GM21576 (cell line): ENCODE data around the gene CREBBP.
A peak's percentile ranks its signal among the peaks of the same experiment; 100 is the strongest.

Experiments used
- ATAC-seq: cut with Tn5 transposase; IDR thresholded peaks from one replicate; pipeline ENCODE4 v1.9.1; 2021; ENCODE audit warnings: mild to moderate bottlenecking, moderate library complexity; ENCODE audit not compliant: unreplicated experiment

Gene CREBBP

DNA sequence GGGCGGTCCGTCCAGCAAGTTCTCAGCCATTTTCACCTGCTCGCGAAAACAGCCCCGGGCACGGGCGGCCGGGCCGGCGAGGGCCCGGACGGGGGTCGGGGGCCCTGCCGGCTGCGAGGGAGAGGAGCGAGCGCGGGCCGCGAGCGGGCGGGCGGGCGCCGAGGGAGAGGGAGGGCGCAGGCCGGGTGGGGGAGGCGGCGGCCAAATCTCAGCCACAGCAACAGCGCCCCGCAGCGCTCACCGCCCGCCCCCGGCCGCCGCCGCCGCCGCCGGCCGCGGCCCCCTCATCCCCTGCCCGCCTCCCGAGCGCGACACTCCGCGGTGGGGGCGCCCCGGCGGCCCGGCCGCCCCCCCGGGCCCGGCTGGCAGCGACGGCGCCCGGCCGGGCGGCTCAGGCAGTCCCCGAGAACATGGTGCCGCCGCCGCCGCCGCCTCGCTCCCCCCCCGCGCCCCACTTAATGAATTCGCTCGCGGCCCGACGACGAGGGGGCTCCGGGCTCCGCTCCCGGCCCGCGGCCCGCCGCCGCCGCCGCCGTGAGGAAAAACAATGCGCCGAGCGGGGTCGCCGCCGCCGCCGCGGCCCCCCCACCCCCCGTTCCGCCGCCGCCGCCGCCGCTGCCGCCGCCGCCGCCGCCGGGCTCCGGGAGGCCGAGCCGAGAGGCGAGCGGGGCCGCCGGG lies 487 bp downstream of the CREBBP start:
- ATAC-seq: peak; percentile 38

DNA sequence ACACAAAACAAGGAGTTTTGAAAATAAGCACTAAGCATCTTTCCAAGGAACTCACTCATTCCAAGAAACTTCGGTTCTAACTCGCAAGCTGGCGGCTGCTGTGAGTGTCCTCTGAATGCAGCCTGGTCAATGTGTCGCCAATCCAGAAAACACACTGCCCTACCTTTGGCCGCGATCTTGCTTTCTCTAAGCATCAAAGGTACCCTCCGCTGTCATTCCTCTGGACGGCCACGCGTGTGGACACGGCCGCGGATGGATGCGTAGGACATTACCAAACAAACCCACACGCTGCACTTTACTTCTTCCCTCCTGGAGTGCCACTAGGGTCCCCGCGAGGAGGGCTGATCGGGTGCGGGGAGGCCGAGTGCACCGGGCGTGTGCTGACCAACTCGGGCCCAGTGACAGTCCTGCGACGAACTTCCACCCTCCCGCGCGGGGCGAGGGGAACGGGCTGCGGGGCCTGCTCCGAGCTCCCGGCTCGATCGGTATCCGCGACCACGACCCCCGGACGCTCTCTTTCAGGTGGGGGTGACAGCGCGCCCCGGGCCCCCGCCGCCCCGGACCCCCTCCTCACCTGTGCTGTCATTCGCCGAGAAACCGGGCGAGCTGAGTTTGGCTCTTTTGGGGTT lies 1.1 kb downstream of the CREBBP start:
- ATAC-seq: no peak

DNA sequence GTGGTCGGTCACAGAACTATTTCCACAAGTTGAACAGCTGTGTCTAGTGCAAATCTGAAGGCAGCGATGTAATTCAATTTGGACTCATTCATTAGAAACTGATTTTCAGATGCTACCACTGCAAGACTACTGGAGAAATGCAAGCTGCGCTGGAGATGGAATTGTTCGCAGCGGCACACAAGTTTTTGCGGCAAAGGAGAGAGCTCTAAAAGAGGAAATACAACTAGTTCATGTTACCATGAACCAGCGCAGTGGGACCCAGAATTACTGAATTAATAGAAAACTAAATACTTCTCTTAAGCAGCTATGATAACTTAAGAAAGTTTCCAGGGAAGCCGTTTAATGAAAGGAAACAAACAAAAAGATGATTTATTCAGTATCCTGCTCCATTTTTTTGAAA lies 1.9 kb downstream of the CREBBP start:
- ATAC-seq: no peak

DNA sequence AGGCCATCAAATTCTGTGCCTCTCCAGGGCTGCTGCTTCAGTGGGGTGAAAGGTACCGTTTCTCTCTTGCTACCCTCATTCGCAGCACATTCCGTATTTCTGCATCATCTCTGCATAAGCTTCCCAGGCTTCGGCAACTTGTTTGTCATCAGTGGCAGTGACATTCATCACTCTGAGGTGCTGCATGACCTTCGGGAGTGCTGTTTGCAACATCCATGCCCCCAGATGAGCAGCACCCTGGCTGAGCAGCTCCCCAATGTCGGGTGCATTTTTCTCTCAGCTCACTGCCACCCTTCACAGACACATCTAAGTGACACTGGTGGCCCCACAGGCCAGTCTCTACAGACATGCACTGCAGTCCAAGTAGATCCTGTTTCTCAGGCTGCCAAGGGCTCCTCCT lies 3.8 kb downstream of the CREBBP start:
- no peak for ATAC-seq

DNA sequence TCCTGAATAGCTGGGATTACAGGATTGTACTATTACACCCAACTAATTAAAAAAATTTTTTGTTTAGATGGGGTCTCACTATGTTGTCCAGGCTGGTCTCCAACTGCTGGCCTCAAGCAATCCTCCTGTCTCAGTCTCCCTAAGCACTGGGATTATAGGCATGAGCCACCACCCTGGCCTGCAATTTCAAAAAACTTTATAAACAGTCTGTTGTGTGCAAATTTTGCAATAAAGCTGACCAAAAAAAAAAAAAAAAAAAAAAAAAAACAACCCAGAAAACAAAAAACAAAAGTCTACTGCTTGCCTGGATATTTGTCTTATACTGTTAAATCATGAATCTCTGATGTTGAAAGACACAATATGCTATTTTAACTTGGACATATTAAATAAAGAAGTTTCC lies 4.4 kb downstream of the CREBBP start:
- ATAC-seq: no peak

DNA sequence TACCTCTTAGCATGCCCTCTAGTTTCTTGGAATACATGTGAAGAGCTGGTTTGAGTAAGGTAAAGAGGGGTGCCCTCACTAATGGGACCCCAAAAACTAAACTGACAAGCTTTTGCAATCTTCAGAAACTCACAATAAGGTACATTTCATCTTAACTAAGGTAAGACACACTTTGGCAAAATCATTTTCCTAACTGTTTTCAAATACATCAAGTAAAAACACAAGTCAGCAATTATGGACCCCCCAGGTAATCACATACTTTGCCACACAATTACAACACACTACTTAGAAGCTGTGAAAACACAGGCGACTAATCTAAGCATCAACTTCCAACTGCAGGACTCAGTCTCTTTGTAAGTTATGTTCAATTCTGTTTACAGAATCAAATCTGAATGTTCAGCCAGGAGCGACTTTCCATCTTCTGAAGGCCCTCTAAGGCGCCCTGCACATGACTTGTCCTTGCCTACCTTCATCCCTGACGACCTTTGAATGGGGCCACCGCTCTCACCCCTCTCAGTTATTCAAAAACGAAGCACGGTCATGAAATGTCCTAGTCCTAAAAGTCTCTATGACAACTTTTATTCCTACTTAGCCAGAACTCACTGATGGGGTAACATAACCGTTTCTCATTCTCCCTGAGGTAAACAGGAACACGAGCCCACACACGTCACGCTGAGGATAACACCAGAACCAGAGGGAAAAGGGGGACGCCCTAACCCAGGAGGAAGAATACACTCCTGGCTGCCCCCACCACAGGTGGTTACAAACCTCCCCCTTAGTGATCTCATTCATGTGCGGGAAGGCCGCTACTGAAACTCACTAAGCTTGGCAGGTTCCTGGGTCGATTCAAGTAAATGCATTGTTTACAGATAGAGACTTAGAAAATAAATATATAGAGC lies 5.5 kb downstream of the CREBBP start:
- no peak for ATAC-seq

DNA sequence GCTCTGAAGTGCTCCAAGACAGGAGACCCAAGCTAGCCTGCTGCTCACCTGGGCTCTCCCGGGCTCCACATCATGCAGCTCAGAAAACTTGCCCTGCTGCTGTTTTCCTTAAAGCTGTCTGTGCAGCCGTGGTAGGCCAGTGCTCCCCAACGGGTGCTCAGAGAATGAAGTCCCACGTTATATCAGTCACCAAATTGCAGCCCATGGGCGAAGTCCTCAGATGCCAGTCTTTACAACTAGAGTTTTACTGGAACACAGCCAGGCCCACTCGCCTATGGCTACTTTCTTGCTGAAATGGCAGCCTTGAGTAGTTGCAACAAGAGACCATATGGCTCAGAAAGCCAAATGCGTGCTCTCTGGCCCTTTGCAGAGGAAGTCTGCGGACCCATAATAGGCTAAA lies 6.3 kb downstream of the CREBBP start:
- ATAC-seq: no peak

DNA sequence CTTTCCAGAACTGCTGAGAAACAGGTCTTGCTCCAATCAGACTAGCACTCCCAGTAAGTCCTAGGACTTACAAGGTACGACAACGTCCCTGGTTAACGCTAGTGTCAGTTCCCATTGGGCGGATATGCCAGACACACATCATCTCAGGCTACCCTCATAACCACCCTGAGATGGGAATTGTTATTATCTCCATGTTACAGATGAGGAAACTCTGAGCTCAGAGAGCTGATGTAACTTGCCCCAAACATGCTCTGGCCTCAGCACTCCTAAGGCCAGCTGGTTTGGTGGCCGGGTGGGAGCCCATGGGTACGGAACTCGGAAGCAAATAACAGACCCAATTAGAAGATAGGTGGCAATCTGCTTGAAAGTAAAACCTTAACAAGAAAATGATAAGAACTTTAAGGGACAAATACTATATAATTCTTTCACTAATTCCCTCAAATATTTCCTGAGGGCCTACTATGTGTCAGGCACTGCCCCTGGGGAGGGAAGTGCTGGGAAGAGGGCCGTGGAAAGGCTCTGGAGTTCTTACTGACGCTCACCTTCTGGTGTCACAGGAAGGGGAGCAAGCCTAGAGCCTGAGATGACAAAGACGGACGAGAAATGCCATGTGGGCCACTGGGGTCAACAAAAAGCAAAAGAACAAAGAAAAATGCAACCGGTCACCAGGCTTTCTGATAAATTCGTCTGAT lies 6.9 kb downstream of the CREBBP start:
- no peak for ATAC-seq

DNA sequence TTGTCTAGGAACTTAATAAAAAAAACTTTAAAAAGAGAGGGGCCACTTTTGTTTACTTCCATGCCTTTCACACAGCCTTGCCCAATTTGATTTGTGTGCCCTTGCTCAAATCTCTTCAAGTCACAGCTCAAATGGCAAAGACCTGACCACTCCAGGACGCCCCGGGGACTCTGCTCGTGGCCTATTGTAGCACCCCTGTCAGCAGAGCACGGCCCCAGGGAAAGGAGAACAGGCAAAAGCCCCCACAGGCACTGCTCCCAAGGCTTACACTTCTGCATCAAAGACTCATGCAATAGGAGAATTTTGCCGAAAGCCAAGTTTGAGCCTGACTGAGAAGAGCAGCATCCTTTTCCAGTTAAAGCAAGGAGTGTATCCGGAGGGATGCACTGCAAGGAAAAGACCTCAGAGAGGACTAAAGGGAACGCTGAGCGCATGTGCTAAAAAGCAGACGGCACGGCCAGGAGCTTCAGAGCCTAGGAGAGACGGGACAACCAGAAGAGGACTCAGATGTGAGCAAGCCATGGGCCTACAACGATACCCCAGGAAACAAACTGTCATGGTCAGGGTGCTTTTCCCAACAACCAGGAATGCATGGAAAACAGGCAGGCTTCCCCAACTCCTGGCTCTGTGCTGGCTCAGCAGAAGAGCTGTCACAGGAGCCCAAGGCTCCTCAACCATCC lies 8.2 kb downstream of the CREBBP start:
- ATAC-seq: no peak

DNA sequence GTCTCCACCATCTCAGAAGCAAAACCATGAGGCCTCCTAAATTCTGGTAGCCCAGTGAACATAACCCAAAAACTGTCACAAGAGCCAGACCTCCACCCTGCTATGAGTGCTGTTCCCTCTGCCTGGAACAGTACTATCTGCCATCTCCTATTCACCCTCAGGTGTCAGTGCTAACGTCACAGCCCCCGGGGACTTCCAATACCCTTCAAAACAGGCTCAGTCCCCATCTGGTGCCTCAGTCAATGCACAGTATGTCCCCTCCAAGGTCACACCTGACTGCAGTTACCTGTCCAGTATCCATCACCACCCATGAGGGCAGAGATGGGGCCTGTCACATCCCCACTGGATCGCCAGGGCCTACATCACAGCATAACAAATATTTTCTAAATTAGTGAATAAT lies 11.5 kb downstream of the CREBBP start:
- ATAC-seq: no peak

DNA sequence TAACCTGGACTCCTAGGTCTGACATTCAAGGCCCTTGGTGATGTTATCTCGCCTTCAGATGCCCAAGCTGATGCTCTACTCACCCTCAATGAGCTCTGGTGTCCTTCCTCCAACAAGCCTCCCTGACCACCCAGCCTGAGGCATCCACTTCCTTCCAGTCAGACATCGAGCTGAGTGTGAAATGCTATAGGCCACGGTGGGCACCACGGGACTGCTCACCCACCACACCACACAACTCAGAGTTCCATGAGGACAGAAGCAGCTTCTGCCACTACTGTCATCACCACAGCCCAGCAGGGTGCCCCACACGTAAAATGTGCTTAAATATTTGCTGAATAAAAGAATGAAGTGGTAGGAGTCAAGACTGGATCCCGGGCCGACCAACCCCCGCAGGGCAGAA lies 12.0 kb downstream of the CREBBP start:
- no peak for ATAC-seq

DNA sequence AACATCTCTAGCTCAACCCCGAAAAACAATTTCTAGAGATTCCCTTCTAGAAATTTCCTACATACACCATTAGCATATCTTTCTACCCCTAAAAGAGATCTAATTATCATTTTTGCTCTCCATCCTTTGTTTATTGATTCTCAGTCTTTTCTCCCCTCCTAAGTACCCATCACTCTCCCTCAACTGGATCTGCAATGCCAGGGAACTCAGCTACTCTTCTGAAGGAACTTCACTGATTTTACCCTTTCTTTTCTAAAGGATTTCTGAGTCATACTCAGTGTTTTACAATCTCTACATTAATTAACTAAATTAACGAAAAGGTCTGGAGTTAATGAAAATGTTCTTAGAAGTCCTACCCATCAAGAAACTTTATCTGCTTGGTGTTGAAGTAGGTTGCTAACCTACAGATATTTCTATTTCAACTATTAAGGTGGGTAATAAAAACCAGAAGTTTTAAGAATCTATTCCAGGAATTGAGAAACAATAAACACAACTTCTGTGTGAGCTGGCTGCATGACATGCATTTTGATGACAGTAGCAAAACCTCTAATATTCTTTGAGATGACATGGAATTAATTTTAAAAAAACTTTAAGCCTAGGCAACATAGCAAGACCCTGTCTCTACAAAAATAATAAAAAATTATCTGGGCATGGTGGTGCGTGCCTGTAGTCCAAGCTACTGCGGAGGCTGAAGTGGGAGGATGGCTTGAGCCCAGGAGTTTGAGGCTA lies 13.6 kb downstream of the CREBBP start:
- ATAC-seq: no peak

DNA sequence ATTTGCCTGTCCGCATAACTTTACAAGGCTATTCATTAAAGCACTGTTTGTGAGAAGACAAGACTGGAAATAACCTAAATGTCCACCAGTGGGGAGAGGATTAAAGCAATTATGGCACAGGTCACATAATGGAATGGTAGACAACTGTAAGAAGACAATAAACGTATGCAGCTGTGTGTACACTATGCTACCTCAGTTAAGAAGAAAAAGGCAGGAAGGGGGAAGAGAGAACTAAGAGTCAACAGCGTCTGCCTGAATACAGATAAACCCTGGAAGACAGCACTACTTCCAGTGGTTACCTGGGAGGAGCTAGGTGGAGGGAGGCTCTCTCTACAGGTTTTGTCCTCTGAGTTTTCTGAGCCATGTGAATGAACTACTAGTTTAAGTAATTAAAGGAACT lies 15.3 kb downstream of the CREBBP start:
- no peak for ATAC-seq

DNA sequence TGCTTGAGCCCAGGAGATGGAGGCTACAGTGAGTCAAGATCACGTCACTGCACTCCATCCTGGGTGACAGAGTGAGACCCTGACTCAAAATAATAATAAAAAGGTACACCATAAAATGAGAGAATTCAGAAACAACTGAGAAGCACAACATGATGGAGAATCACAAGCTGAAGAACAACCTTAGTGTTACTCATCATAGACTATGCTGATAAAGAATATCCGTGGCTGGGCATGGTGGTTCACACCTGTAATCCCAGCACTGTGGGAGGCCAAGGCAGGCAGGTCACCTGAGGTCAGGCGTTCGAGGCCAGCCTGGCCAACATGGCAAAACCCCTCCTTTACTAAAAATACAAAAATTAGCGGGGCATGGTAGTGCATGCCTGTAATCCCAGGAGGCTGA lies 16.0 kb downstream of the CREBBP start:
- ATAC-seq: no peak

DNA sequence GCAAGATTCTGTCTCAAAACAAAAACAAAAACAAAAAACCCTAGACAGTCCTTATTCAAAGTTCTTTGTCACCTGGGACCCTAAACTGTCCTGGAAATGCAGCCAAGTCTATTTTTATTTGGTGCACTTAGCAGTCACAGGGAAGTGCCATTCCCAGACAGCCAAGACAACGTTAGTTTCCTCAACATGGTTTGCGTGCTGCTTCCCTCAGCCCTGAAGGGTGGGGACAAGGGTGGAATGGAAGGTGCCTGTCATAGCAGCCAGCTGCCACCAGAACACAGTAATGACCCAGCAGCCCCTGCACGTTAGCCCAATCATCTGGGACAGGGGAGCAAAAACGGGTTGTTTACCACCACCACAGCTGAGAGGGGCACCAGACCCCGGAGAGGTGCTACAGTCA lies 16.9 kb downstream of the CREBBP start:
- ATAC-seq: no peak

DNA sequence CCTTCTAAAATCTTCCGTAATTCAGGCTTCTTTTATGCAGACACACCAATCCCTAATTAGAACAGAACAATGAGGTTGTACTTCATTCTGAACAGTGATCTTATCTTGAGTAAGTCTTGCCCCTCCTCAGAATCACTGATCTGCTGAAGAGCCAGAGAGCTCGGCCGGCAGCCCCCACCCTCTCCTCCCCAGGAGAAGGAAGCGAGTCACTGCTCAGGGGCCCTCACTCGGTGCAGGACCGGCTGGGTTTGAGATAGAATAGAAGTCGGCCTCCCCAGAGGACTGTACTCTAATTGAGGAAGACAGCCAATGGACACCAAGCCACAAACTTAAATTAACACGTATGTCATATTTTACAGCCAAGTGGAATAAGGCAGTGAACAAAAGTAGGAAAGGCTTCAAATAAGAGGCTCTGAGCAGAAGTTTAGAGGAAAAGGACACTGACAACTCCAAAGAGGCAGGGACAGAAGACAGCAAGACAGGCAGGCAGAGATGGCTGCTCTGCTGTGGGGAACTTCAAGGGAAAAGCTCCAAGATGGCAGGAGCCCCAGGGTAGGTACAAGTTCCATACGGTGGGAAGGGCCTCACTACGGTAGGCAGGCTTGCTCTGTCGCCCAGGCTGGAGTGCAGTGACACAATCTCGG lies 18.6 kb downstream of the CREBBP start:
- no peak for ATAC-seq

DNA sequence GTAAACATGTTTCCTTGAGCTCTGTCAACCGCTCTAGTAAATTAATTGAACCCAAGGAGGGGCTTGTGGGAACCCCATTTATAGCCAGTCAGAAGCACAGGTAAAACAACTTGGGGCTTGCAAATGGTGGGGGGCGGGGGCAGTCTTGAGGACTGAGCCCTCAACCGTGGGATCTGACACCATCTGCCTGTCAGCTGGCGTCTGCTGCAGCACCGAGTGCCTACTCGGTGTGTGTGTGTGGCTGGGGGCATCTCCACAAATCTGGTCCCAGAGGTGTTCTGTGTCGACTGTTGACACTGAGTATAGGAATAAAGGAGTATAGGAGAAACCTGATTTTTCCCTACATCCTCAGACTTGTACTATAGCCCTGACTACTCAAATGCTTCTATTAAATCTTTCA lies 20.6 kb downstream of the CREBBP start:
- no peak for ATAC-seq

DNA sequence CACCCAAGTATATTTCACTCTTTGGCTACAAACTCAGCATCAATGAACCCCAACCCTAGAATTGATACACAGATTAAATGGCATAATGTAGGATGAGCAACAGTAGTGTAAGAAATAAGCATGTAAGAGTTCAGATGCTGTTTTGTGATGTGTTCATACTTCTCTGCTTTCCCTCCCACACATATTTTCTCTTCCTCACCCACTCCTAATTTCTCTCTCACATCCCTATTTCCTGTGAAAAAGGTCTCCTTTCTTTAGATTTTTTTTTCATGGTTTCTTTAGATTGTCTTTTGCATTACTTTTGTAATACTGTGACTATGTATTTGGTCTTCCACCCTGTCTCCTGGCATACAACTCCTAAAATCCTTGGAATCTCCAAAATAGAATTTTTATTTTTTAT lies 21.7 kb downstream of the CREBBP start:
- no peak for ATAC-seq

DNA sequence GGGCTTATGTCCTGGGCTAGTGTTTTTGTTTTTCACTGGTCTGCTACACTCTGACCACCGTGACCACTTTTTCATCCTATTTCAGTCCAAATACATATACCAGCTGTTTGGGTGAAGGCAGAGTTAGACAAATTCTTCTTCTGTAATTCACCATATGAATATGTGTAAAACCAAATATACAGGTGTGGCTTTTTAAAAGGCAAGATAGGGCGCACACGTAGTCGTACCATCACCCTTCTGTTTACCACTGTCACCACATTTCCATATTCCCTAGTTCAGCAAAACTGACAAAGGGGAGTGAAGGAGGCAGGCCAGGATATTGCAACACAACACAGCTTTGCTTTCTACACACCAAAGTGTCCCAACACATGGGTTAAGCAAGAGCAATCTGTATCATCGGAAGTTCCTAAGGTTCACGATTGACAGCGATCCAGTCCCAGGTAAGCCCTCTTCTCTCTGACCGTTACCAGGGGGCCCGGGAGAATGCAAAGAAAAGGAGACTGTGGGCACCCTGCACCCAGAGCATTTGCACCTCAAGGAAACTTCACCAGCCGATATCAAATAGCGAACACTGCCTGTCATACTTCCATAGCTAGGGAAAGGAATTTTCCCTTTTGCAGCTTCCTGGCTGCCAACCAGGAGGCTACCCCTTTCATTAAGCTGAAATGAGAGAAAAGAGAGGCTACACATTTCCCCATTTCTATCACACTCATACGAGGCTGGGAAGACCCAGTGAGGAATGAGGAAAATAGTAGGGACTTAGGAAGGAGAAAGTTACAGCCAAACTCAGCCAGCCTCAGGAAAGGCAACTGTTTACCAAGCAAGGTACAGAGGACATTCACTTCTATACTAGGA lies 23.1 kb downstream of the CREBBP start:
- no peak for ATAC-seq
